DOHH2 (cell line): Measurements from ENCODE around the gene ZNF280D.

ENCODE experiments used
- H3F3A ChIP-seq: fragments of 200-600 bp; sonication (generic), shearing (Covaris generic); 2 replicates; pipeline ENCODE4 v1.6.0; 2016; ENCODE audit warnings: antibody characterized with exemption, mild to moderate bottlenecking; ENCODE audit not compliant: control insufficient read depth, insufficient read depth
- H3K27ac ChIP-seq: fragments of 200-600 bp; sonication (generic); 2 replicates; pipeline ENCODE4 v1.5.1; 2014; ENCODE audit warnings: low read depth, mild to moderate bottlenecking, low read length, moderate library complexity
- H3K27me3 ChIP-seq: fragments of 200-600 bp; sonication (generic); 2 replicates; pipeline ENCODE4 v1.6.1; 2014; ENCODE audit warnings: mild to moderate bottlenecking, low read length, mixed read lengths; ENCODE audit not compliant: control insufficient read depth
- H3K36me3 ChIP-seq: fragments of 200-600 bp; sonication (generic); 2 replicates; pipeline ENCODE4 v1.6.1; 2014; ENCODE audit warnings: mild to moderate bottlenecking, low read length, moderate library complexity, mixed read lengths; ENCODE audit not compliant: control insufficient read depth
- H3K4me1 ChIP-seq: fragments of 200-600 bp; sonication (generic); 2 replicates; pipeline ENCODE4 v1.6.1; 2014; ENCODE audit warnings: mild to moderate bottlenecking, low read length, mixed read lengths; ENCODE audit not compliant: control insufficient read depth
- H3K4me2 ChIP-seq: fragments of 200-600 bp; sonication (generic); 2 replicates; pipeline ENCODE4 v1.6.0; 2014; ENCODE audit warnings: mild to moderate bottlenecking, low read length, moderate library complexity
- H3K4me3 ChIP-seq: fragments of 200-600 bp; sonication (generic); 2 replicates; pipeline ENCODE4 v1.5.1; 2014; ENCODE audit warnings: mild to moderate bottlenecking, low read length, mixed read lengths
- H3K79me2 ChIP-seq: fragments of 200-600 bp; sonication (generic); 2 replicates; pipeline ENCODE4 v1.6.1; 2014; ENCODE audit warnings: mild to moderate bottlenecking, low read length, mixed read lengths; ENCODE audit not compliant: control insufficient read depth
- H3K9me2 ChIP-seq: fragments of 200-600 bp; sonication (generic); replicated peaks from 2 replicates; pipeline ENCODE4 v1.6.1; 2014; ENCODE audit warnings: mild to moderate bottlenecking, low read length, mixed read lengths; ENCODE audit not compliant: control insufficient read depth
- H3K9me3 ChIP-seq: fragments of 200-600 bp; sonication (generic); 2 replicates; pipeline ENCODE4 v1.6.1; 2014; ENCODE audit warnings: antibody characterized with exemption, low read length, mixed read lengths; ENCODE audit not compliant: control insufficient read depth, insufficient read depth
- H4K20me1 ChIP-seq: fragments of 200-600 bp; sonication (generic); 2 replicates; pipeline ENCODE4 v1.6.0; 2014; ENCODE audit warnings: low read depth, mild to moderate bottlenecking, antibody characterized with exemption, low read length, moderate library complexity; ENCODE audit not compliant: control insufficient read depth, insufficient read depth
- CTCF ChIP-seq: fragments of 200-600 bp; sonication (generic); IDR thresholded peaks from one replicate; pipeline ENCODE4 v1.5.1; 2014; ENCODE audit warnings: antibody characterized with exemption, mild to moderate bottlenecking, low read depth, low read length; ENCODE audit not compliant: poor library complexity, severe bottlenecking
- EZH2phosphoT487 ChIP-seq: fragments of 200-600 bp; sonication (generic); IDR thresholded peaks from 2 replicates; pipeline ENCODE4 v1.6.1; 2017; ENCODE audit warnings: borderline replicate concordance, mild to moderate bottlenecking, antibody characterized with exemption, low read length, moderate library complexity, mixed read lengths

Gene ZNF280D

GRCh38 chr15:56616551-56616950, 116.8 kb downstream of the ZNF280D start:
- TF ChIP-seq EZH2phosphoT487 = no peak
- TF ChIP-seq CTCF = no peak
- Histone ChIP-seq H3K27ac (no peak overlapping the region), H3K79me2 (no peaks in the 10 kb centered on the region), H3K27me3 (no peaks in the 10 kb centered on the region), H3K4me1 (peaks cover 35% of the 10 kb centered on the region), H3K9me3 (no peaks in the 10 kb centered on the region; the same call in 1 of the 2 replicates), H3F3A (0 out of 2 replicates have a peak, but pooled peaks cover 4% of the 10 kb centered on the region), H3K36me3 (no peaks in the 10 kb centered on the region), H3K4me2 (no peak overlapping the region), H3K9me2 (no peaks in the 10 kb centered on the region), H4K20me1 (no peaks in the 10 kb centered on the region), H3K4me3 (no peak overlapping the region)

- Histone ChIP-seq H3F3A (peaks cover 10% of the 10 kb centered on the region), H3K4me1 (peaks cover 52% of the 10 kb centered on the region), H3K27ac (no peak overlapping the region), H3K36me3 (peaks cover 9% of the 10 kb centered on the region), H3K9me3 (no peaks in the 10 kb centered on the region; the same call in 1 of the 2 replicates), H3K27me3 (no peaks in the 10 kb centered on the region), H3K79me2 (no peaks in the 10 kb centered on the region), H3K4me2 (no peak overlapping the region), H3K4me3 (no peak overlapping the region), H3K9me2 (no peaks in the 10 kb centered on the region), H4K20me1 (no peaks in the 10 kb centered on the region)
- no peak for TF ChIP-seq EZH2phosphoT487
- TF ChIP-seq CTCF = no peak
Observed at GRCh38 chr15:56613811-56614210, 119.5 kb downstream of the ZNF280D start.

GRCh38 chr15:56608993-56609392, 124.3 kb downstream of the ZNF280D start:
- Histone ChIP-seq H3K27ac (peak overlapping the region; percentile 94), H3K4me3 (peak overlapping the region; percentile 63)

More at GRCh38 chr15:56608993-56609392, 124.3 kb downstream of the ZNF280D start:
- Histone ChIP-seq H3K27me3 (no peaks in the 10 kb centered on the region), H3K9me2 (no peaks in the 10 kb centered on the region), H3K4me1 (peaks cover 69% of the 10 kb centered on the region), H4K20me1 (no peaks in the 10 kb centered on the region), H3F3A (peaks cover 14% of the 10 kb centered on the region), H3K79me2 (no peaks in the 10 kb centered on the region), H3K4me2 (peak overlapping the region; percentile 84), H3K9me3 (peaks cover 14% of the 10 kb centered on the region; the same call in 1 of the 2 replicates), H3K36me3 (peaks cover 27% of the 10 kb centered on the region)
- TF ChIP-seq CTCF (no peak), EZH2phosphoT487 (no peak)
